CD4-positive, alpha-beta T cell (primary cell): Measurements from ENCODE around the gene CEPT1. TPM values are rescaled to one million over a fixed set of nuclear protein-coding genes. Genes with fewer than 3 reads are reported as not detected.
A peak's percentile ranks its signal among the peaks of the same experiment; 100 is the strongest.

Source experiments
- ATAC-seq: fragments of 200-7000 bp; cut with Tn5 transposase; one replicate; pipeline ENCODE4 v1.10.0; 2022; ENCODE audit warnings: mild to moderate bottlenecking; ENCODE audit not compliant: poor library complexity
- CTCF ChIA-PET: fragments of 350-600 bp; sonication (Branson Sonifier 250); formaldehyde crosslinking; loops from one replicate; lab custom pipeline; 2021; ENCODE audit warnings: antibody characterized with exemption, inconsistent platforms; lab: Charles Lee
- POLR2A ChIA-PET: fragments of 350-600 bp; sonication (Branson Sonifier 250); formaldehyde crosslinking; loops from one replicate; lab custom pipeline; 2021; ENCODE audit warnings: antibody characterized with exemption, inconsistent platforms; lab: Charles Lee
- DNase-seq, 14 experiments: peaks; one replicate each; pipeline ENCODE4 v3.0.0-alpha.2; 2013 to 2020; ENCODE audit warnings: mixed read lengths in 2 of 14
- H3K27ac ChIP-seq, 2 donors: one replicate each; pipeline versions ENCODE4 v1.5.1 to v1.7.0; 2013; ENCODE audit warnings: low read length in 2 of 2, low read depth in 1 of 2, mild to moderate bottlenecking in 1 of 2
- H3K27me3 ChIP-seq, 2 experiments: 1 replicate in 1 of 2; 2 replicates in 1 of 2; pipeline versions ENCODE4 v1.6.1 to v1.7.0; 2013; ENCODE audit warnings: low read length in 2 of 2, control low read depth in 1 of 2, mild to moderate bottlenecking in 1 of 2, moderate library complexity in 1 of 2; ENCODE audit not compliant: insufficient read depth in 2 of 2, control insufficient read depth in 1 of 2
- H3K36me3 ChIP-seq: one replicate; pipeline ENCODE4 v1.6.1; 2013; ENCODE audit warnings: low read length, control low read depth; ENCODE audit not compliant: insufficient read depth
- H3K4me1 ChIP-seq: one replicate; pipeline ENCODE4 v1.6.1; 2013; ENCODE audit warnings: low read length, control low read depth; ENCODE audit not compliant: insufficient read depth
- H3K4me3 ChIP-seq: one replicate; pipeline ENCODE4 v1.5.1; 2013; ENCODE audit warnings: mild to moderate bottlenecking, low read length, moderate library complexity
- H3K9me3 ChIP-seq, 2 experiments: 1 replicate in 1 of 2; 2 replicates in 1 of 2; pipeline versions ENCODE4 v1.6.1 to v1.7.0; 2013; ENCODE audit warnings: low read length in 2 of 2, mild to moderate bottlenecking in 2 of 2, control low read depth in 1 of 2, moderate library complexity in 1 of 2; ENCODE audit not compliant: control insufficient read depth in 1 of 2, insufficient read depth in 1 of 2
- H3K27ac Mint-ChIP-seq: one replicate; pipeline ENCODE4 v1.8.0; 2020; ENCODE audit warnings: mixed read lengths
- H3K27me3 Mint-ChIP-seq: one replicate; pipeline ENCODE4 v1.8.0; 2021; ENCODE audit warnings: mixed read lengths
- H3K36me3 Mint-ChIP-seq: one replicate; pipeline ENCODE4 v1.8.0; 2021; ENCODE audit warnings: low read depth, mixed read lengths
- H3K4me1 Mint-ChIP-seq: one replicate; pipeline ENCODE4 v1.8.0; 2021; ENCODE audit warnings: low read depth, mixed read lengths
- H3K4me3 Mint-ChIP-seq: one replicate; pipeline ENCODE4 v1.8.0; 2020; ENCODE audit warnings: mild to moderate bottlenecking, mixed read lengths
- H3K9me3 Mint-ChIP-seq: one replicate; pipeline ENCODE4 v1.8.0; 2020; ENCODE audit warnings: mixed read lengths
- CTCF ChIP-seq: fragments of 200-600 bp; IDR thresholded peaks from one replicate; pipeline ENCODE4 v1.8.0; 2022; ENCODE audit warnings: antibody characterized with exemption, mild to moderate bottlenecking
- intact Hi-C, 2 experiments: fragments of 100-400 bp; cut with DNase I in 1 of 2; cut with micrococcal nuclease in 1 of 2; formaldehyde crosslinking; loops; one replicate each; pipeline versions ENCODE4 v1.15.1 to v1.9.0; 2023 to 2025; cut with DNase I, micrococcal nuclease
- total RNA-seq, 174 experiments: library from RNA in 2 of 174; stranded (reverse) in 2 of 174; gene quantifications; one replicate each; pipeline ENCODE4 v1.2.3 and lab custom pipeline; 2021 to 2026

CEPT1 gene
- total RNA-seq, 2 experiments from 2014 or later: 25.0 to 27.2 TPM

- POLR2A ChIA-PET: interaction anchor here (0.5 to 1.2 kb wide), 3 partner anchors 19 to 81 kb away, joined by 3 read pairs; no protein-coding TSS in a partner anchor
- H3K9me3 Mint-ChIP-seq: no peaks in the 10 kb centered on the region
- peak overlapping the region; percentile 1 for H3K4me3 Mint-ChIP-seq
- intact Hi-C loops: loop anchor here in 1 of 2 experiments (10.0 kb wide), 1 partner anchor 471 kb away; the partner anchor contains the start of gene KCNA3
- H3K36me3 Mint-ChIP-seq: peaks cover 66% of the 10 kb centered on the region
- no peak overlapping the region for H3K27ac ChIP-seq
- no peak for ATAC-seq
- H3K36me3 ChIP-seq: peaks cover 39% of the 10 kb centered on the region
- H3K27me3 Mint-ChIP-seq: no peaks in the 10 kb centered on the region
- peaks cover 16% of the 10 kb centered on the region for H3K4me1 ChIP-seq
- H3K4me1 Mint-ChIP-seq: peaks cover 84% of the 10 kb centered on the region
- DNase-seq: no peak
- H3K27ac Mint-ChIP-seq: peak overlapping the region; percentile 37
- H3K9me3 ChIP-seq: no peaks in the 10 kb centered on the region
- no peaks in the 10 kb centered on the region for H3K27me3 ChIP-seq
- no peak for TF ChIP-seq CTCF
- CTCF ChIA-PET: no interaction called here
- no peak overlapping the region for H3K4me3 ChIP-seq
These were observed 6.1 kb downstream of the CEPT1 start for GRCh38 chr1:111145963-111146768.

GRCh38 chr1:111147948-111148347 is 7.9 kb downstream of the CEPT1 start:
- Mint-ChIP-seq H3K36me3 (peaks cover 83% of the 10 kb centered on the region), H3K4me1 (peaks cover 85% of the 10 kb centered on the region), H3K27me3 (no peaks in the 10 kb centered on the region), H3K27ac (no peak overlapping the region), H3K4me3 (no peak overlapping the region), H3K9me3 (no peaks in the 10 kb centered on the region)
- TF ChIP-seq CTCF: no peak
- intact Hi-C loops: loop anchor here in 1 of 2 experiments (10.0 kb wide), 1 partner anchor 473 kb away; the partner anchor contains the start of gene KCNA3
- DNase-seq (no peak), ATAC-seq (no peak)
- Histone ChIP-seq H3K27me3 (no peaks in the 10 kb centered on the region), H3K36me3 (peaks cover 53% of the 10 kb centered on the region), H3K9me3 (no peaks in the 10 kb centered on the region), H3K4me1 (peaks cover 13% of the 10 kb centered on the region), H3K27ac (no peak overlapping the region), H3K4me3 (no peak overlapping the region)
- POLR2A ChIA-PET: interaction anchor here (0.7 kb wide), 1 partner anchor 108 kb away, joined by 3 read pairs; no protein-coding TSS in a partner anchor
- CTCF ChIA-PET: no interaction called here

- ATAC-seq (no peak), DNase-seq (no peak)
- no peaks in the 10 kb centered on the region for H3K27me3 ChIP-seq
- peaks cover 13% of the 10 kb centered on the region for H3K4me1 ChIP-seq
- intact Hi-C loops: loop anchor here in 1 of 2 experiments (10.0 kb wide), 1 partner anchor 474 kb away; the partner anchor contains the start of gene KCNA3
- no peak overlapping the region for H3K4me3 ChIP-seq
- Mint-ChIP-seq H3K36me3 (peaks cover 87% of the 10 kb centered on the region), H3K27ac (no peak overlapping the region), H3K4me3 (peak overlapping the region; percentile 16), H3K4me1 (peaks cover 85% of the 10 kb centered on the region), H3K27me3 (no peaks in the 10 kb centered on the region), H3K9me3 (no peaks in the 10 kb centered on the region)
- no peak for TF ChIP-seq CTCF
- H3K27ac ChIP-seq: no peak overlapping the region
- POLR2A ChIA-PET: no interaction called here
- H3K36me3 ChIP-seq: peaks cover 58% of the 10 kb centered on the region
- CTCF ChIA-PET: no interaction called here
- no peaks in the 10 kb centered on the region for H3K9me3 ChIP-seq
These were observed 8.4 kb downstream of the CEPT1 start for GRCh38 chr1:111148376-111148881.
